ENCODE measurements around the gene MST1. TPM values are rescaled to one million over a fixed set of nuclear protein-coding genes. Genes with fewer than 3 reads are reported as not detected.

The MST1 gene
- total and polyA plus RNA-seq, 2 of the 8 experiments (the other 6 are each of a cell fraction or from before 2014, with no cell fraction given), result 6.2 to 9.5 TPM

DNA sequence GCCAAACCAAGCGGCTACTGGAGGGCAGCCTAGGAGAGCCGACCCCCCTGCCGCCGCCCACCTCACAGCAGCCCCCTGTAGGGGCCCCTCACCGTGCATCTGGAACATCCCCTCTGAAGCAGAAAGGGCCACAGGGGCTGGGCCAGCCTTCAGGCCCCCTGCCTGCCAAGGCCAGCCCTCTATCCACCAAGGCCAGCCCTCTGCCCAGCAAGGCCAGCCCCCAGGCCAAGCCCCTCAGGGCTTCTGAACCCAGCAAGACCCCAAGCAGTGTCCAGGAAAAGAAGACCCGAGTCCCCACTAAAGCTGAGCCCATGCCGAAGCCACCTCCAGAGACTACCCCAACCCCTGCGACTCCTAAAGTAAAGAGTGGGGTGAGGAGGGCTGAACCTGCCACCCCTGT is 38.6 kb downstream of the MST1 start:
- no peak for FAIRE-seq
- no peak overlapping the region for H3K56ac ChIP-seq (replicated peaks; ENCODE audit: insufficient read length, low read depth, low read length)
- TF ChIP-seq POLR2AphosphoS5 (IDR thresholded peaks at IDR 0.05; ENCODE audit: low read depth, low read length) (no peak), RNF2 (IDR thresholded peaks at IDR 0.05; ENCODE audit: borderline replicate concordance, low read depth, low read length, missing control alignments, poor library complexity, severe bottlenecking) (no peak), EGR1 (IDR thresholded peaks at IDR 0.05; ENCODE audit: borderline replicate concordance, low read depth, low read length) (no peak), FOSL1 (IDR thresholded peaks at IDR 0.05; ENCODE audit: insufficient read depth, low read depth, low read length) (no peak), SRF (IDR thresholded peaks at IDR 0.05; ENCODE audit: low read depth, low read length) (no peak), HDAC2 (IDR thresholded peaks at IDR 0.05; ENCODE audit: borderline replicate concordance in 1 of 2, low read depth in 2 of 2, low read length in 2 of 2) (no peak), BCL11A (IDR thresholded peaks at IDR 0.05; ENCODE audit: low read depth in 2 of 2, low read length in 2 of 2) (no peak), ZNF274 (IDR thresholded peaks at IDR 0.05; ENCODE audit: borderline replicate concordance, extremely low read depth, low read length) (no peak), POU5F1 (IDR thresholded peaks at IDR 0.05; ENCODE audit: low read depth, low read length) (no peak), SP4 (IDR thresholded peaks at IDR 0.05; ENCODE audit: low read length) (no peak), POLR2A (IDR thresholded peaks at IDR 0.05; ENCODE audit: control extremely low read depth in 1 of 2, low read depth in 2 of 2, low read length in 2 of 2) (no peak), GABPA (IDR thresholded peaks at IDR 0.05; ENCODE audit: borderline replicate concordance, insufficient read depth, low read length) (no peak), CEBPB (IDR thresholded peaks at IDR 0.05; ENCODE audit: low read depth, low read length) (no peak)
- TF ChIP-seq, protein P1, sequence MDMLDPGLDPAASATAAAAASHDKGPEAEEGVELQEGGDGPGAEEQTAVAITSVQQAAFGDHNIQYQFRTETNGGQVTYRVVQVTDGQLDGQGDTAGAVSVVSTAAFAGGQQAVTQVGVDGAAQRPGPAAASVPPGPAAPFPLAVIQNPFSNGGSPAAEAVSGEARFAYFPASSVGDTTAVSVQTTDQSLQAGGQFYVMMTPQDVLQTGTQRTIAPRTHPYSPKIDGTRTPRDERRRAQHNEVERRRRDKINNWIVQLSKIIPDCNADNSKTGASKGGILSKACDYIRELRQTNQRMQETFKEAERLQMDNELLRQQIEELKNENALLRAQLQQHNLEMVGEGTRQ (IDR thresholded peaks at IDR 0.05; ENCODE audit: low read length), result no peak

More for the DNA sequence above, 38.6 kb downstream of the MST1 start:
- H3K4me1 ChIP-seq (replicated peaks in 1 of 4; ENCODE audit: control insufficient read depth in 3 of 4, insufficient read depth in 4 of 4, low read length in 3 of 4), result no peaks in the 10 kb centered on the region; a peak in 1 of 7 replicates
- no peaks in the 10 kb centered on the region for H3K36me3 ChIP-seq (ENCODE audit: control insufficient read depth in 2 of 4, insufficient read depth in 4 of 4, low read length in 3 of 4)
- no peak for DNase-seq (ENCODE audit: low read depth in 1 of 2, low spot score in 2 of 2)
- no peak overlapping the region for H3K4me3 ChIP-seq (ENCODE audit: extremely low read depth in 1 of 4, insufficient read depth in 2 of 4, low read depth in 3 of 4, low read length in 4 of 4)
- H4K5ac ChIP-seq (ENCODE audit: insufficient read length, low read depth, low read length), result no peak overlapping the region
- H2BK120ac ChIP-seq (replicated peaks; ENCODE audit: low read depth, low read length), result no peak overlapping the region
- no peak overlapping the region for H3K14ac ChIP-seq (ENCODE audit: insufficient read length)
- no peak overlapping the region for H2BK5ac ChIP-seq (ENCODE audit: low read depth, low read length)
- no peak overlapping the region for H3K18ac ChIP-seq (ENCODE audit: extremely low read depth, low read length)
- H3K79me1 ChIP-seq (ENCODE audit: low read depth, low read length), result no peaks in the 10 kb centered on the region
- H3K9ac ChIP-seq (replicated peaks in 1 of 4; ENCODE audit: extremely low read depth in 1 of 4, low read depth in 3 of 4, low read length in 3 of 4), result no peak overlapping the region
- no peak overlapping the region for H4K91ac ChIP-seq (replicated peaks; ENCODE audit: insufficient read length, low read length)
- no peak overlapping the region for H3K4ac ChIP-seq (replicated peaks; ENCODE audit: insufficient read length, low read depth, low read length)
- H3K23me2 ChIP-seq (ENCODE audit: low read depth, low read length), result no peaks in the 10 kb centered on the region
- WGBS, 2 experiments (ENCODE audit: extremely low coverage in 1 of 2, insufficient coverage in 1 of 2, insufficient read length in 1 of 2, insufficient replicate concordance in 2 of 2, low coverage in 1 of 2, low lambda C conversion rate in 2 of 2, missing lambda C conversion rate in 1 of 2), result 96% methylated on average over 8 of the region's 8 CpGs; no CpG with 5 or more reads in 1 of the 2 experiments
- H3K9me3 ChIP-seq (ENCODE audit: insufficient read depth in 2 of 2, low read depth in 1 of 2, low read length in 1 of 2), result no peaks in the 10 kb centered on the region
- H3K4me2 ChIP-seq (ENCODE audit: insufficient read depth in 1 of 2, low read depth in 2 of 2, low read length in 2 of 2), result no peak overlapping the region
- no peaks in the 10 kb centered on the region for H3K79me2 ChIP-seq (ENCODE audit: control insufficient read depth in 1 of 2, insufficient read depth in 2 of 2, low read length in 2 of 2)
- no peak overlapping the region for H4K8ac ChIP-seq (ENCODE audit: extremely low read depth, insufficient read depth, low read length)
- no peak overlapping the region for H2AFZ ChIP-seq (ENCODE audit: low read length)
- no peak overlapping the region for H3K23ac ChIP-seq (ENCODE audit: insufficient read length)
- no peak overlapping the region for H2AK5ac ChIP-seq (ENCODE audit: low read depth, low read length)
- H2BK12ac ChIP-seq (ENCODE audit: low read depth, low read length), result no peak overlapping the region
- H4K20me1 ChIP-seq (replicated peaks in 1 of 2; ENCODE audit: control insufficient read depth in 1 of 2, insufficient read depth in 2 of 2, low read length in 2 of 2), result no peaks in the 10 kb centered on the region
- ChIA-PET POLR2A (ENCODE audit: partially characterized antibody) (no interaction called here), CTCF (ENCODE audit: partially characterized antibody) (interaction anchor here (0.8 to 7.9 kb wide), 6 partner anchors 11 to 111 kb away, joined by 3 to 39 read pairs (median 6); no protein-coding TSS in a partner anchor)
- H2BK20ac ChIP-seq (ENCODE audit: low read length), result no peak overlapping the region
- no peaks in the 10 kb centered on the region for H3K27me3 ChIP-seq (replicated peaks in 1 of 4; ENCODE audit: control insufficient read depth in 3 of 4, extremely low read depth in 1 of 4, insufficient read depth in 3 of 4, low read length in 3 of 4)
- no peak overlapping the region for H3K27ac ChIP-seq (ENCODE audit: low read depth, low read length)
- H2BK15ac ChIP-seq (ENCODE audit: low read length), result no peak overlapping the region
